Measurements from ENCODE around the gene TMEM82.

Gene TMEM82

DNA sequence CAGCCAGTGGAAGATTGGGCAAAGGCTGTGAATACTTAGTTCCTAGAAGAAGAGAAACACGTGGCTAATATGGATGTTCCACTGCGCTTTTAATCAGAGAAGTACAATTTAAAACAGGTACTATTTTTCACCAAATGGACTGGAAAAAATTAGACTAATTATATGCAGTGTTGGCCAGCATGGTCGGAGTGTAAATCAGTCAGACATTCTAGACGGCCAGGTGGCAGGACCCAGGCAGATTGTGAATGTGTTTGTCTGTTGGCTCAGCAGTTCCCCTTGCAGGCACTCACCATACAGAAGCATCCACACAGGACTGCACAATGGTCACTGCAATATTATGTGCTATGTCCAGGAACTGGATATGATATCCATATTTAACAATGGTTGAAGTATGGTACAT, 30.1 kb upstream of the TMEM82 start:
- TF ChIP-seq, protein P1, sequence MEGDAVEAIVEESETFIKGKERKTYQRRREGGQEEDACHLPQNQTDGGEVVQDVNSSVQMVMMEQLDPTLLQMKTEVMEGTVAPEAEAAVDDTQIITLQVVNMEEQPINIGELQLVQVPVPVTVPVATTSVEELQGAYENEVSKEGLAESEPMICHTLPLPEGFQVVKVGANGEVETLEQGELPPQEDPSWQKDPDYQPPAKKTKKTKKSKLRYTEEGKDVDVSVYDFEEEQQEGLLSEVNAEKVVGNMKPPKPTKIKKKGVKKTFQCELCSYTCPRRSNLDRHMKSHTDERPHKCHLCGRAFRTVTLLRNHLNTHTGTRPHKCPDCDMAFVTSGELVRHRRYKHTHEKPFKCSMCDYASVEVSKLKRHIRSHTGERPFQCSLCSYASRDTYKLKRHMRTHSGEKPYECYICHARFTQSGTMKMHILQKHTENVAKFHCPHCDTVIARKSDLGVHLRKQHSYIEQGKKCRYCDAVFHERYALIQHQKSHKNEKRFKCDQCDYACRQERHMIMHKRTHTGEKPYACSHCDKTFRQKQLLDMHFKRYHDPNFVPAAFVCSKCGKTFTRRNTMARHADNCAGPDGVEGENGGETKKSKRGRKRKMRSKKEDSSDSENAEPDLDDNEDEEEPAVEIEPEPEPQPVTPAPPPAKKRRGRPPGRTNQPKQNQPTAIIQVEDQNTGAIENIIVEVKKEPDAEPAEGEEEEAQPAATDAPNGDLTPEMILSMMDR (conservative IDR thresholded peaks at IDR 0.05): no peak
- H3K27ac ChIP-seq: no peak overlapping the region

DNA sequence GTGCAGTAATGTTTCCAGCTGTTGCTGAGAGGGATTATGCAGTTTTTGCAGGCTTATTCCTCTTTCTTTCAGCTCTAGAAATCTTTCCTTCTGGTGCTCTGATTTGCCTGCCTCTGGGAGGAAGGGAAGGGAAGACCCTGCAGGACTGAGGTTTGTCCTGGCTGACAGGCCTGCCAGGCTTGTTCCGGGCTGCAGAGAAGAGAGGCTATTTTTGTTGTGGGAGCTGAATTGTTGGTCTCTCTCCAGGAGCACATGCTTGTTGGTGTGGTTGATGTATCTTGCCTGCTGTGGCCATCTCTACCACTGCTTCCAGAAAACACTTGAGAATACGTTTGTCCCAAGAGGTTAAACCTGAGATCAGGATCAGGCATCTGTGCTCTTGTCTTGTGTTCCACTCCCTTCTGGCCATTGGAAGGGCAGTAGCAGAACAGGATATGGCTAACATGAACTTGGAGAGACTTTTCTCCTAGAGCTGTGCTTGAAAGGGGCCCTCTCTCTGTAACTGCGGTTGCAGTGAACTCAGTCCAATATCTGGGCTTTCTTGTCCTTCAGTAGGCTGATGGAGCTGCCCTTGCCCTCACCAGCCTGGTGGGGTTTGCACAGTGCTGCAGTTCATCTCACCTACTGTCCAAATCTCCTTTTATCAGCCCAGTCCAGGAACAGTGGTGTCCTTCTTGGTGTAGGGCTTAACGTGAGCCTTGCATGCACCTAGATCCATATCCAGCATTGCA, 27.7 kb upstream of the TMEM82 start:
- TF ChIP-seq, protein P1 (conservative IDR thresholded peaks at IDR 0.05): no peak
- H3K27ac ChIP-seq: no peak overlapping the region

DNA sequence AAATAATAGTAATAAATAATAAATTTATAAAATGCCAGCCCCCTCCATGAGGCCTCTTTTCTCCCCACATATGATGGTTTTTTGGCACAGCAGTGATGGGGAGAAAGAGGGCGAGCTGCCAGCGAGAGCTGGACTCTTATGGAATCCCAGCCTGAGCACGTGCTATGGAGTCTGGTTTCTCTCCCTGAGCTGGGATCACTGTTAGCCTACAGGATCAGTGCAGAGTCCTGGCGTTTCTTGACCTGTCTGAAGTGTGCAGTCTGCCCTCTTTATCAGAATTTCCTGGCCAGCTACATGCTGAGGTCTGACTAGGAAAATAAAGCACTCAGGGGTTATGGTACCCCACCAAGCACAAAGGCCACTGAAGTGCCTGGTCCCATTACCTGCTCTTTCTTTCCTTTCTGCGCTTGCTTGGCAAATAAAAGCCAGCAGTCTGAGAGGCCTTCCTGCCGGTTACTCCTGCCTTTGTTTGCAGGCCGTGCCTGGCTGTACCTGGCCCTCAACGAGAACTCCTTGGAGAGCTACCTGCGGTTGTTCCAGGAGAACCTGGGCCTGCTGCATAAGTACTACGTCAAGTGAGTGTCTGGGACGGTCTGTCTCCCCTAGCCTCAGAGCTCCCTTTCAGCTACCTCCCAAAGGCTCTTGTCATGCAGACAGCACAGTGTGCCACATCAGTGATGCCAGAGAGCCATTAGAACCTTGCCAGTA, 24.7 kb upstream of the TMEM82 start:
- TF ChIP-seq, protein P1 (conservative IDR thresholded peaks at IDR 0.05): no peak
- H3K27ac ChIP-seq: no peak overlapping the region

DNA sequence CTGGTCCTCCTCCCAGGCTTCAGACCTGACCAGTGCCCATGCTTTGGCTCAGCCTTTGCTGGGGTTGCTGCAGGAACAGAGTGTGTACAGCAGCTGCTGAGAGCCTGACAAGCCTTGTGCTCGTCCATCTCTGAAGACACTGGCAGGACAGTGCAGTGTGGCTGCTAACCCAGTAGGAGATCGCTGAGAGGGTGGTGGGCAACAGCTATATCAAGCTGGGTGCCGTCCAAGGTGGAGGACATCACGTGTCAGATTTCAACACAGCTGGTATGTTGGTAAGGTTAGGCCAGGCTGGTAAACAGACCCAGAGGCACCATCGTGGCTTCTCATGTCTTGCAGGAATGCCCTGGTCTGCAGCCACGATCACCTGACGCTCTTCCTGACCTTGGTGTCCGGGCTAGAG, 24.1 kb upstream of the TMEM82 start:
- TF ChIP-seq, protein P1 (conservative IDR thresholded peaks at IDR 0.05): no peak
- H3K27ac ChIP-seq: no peak overlapping the region

DNA sequence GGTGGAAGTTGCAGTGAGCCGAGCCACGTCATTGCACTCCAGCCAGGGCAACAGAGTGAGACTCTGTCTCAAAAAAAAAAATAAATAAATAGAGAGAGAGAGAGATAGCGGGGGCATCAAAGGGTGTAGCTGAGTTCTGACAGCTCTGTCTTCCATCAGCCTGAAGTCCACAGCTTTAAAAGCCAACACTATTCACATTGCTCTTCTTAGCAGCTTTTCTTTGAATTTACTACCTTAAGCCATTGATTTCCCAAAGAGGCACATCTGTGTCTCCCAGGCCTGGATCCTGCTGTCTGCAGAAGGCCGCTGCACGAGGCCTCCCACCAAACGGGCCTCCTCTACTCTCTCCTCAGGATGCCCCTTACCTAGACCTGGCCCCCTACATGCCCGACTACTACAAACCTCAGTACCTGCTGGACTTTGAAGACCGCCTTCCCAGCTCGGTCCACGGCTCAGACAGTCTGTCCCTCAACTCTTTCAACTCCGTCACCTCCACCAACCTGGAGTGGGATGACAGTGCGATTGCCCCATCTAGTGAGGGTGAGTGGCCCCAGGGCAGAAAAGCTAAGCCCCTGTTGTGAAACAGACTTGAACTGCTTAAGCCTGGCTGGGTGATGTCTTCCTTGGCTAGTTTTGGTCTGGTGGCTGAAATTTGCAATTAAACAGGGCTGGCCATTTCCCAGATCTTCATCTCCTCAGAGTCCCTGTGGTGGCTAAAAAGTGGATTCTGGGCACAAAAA, 22.7 kb upstream of the TMEM82 start:
- TF ChIP-seq, protein P1 (conservative IDR thresholded peaks at IDR 0.05): no peak
- H3K27ac ChIP-seq: no peak overlapping the region

DNA sequence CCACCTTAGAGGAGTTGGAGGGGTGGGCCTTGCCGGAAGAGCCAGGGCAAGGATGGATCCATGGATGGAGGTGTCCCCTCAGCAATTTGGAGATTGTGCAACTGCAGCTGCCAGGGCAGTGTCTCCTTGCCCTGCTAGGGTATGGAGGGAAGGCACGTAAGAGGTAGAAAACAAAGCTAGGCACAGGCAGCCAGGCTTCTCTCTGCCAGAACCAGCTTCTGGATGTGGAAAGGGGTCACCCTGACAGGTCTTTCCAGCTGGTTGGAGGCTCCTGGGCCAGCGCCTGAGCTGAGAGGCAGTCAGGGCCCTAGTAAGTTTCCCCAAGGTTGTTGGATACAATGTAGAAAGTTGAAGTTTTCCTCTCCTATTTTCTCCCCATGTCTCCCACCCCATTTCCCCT, 21.4 kb upstream of the TMEM82 start:
- TF ChIP-seq, protein P1 (conservative IDR thresholded peaks at IDR 0.05): no peak
- no peak overlapping the region for H3K27ac ChIP-seq

DNA sequence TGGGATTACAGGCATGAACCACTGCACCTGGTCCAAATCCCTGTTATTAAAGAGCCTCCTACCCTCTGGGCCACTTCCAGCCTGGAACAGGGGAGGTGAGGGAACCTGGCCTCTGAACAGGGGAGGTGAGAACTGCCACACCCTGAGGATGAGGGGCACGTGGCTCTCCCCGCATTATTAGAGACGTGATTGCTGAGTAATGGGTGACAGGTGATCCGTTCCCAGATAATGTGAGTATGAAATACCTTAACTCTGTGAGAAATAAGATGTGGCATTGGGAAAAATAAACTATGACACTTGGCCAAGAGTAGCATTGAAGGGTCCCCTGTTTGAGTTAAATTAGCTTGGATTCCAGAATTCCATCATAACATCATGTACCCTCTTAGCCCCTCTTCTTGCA, 19.9 kb upstream of the TMEM82 start:
- H3K27ac ChIP-seq: no peak overlapping the region
- TF ChIP-seq, protein P1 (conservative IDR thresholded peaks at IDR 0.05): no peak

All from VCaP (cell line).